Heart left ventricle (tissue), 16 donors: ENCODE data around the gene HECTD2. TPM values are rescaled to one million over a fixed set of nuclear protein-coding genes. Genes with fewer than 3 reads are reported as not detected.

Source experiments
- ATAC-seq, 4 donors: fragments of 200-7000 bp; cut with Tn5 transposase; one replicate each; pipeline ENCODE4 v1.9.1; 2020 to 2022; ENCODE audit warnings: moderate library complexity in 4 of 4, mild to moderate bottlenecking in 3 of 4, moderate number of reproducible peaks in 1 of 4
- DNase-seq, 5 donors: peaks; one replicate each; pipeline ENCODE4 v3.0.0-alpha.2; 2020
- H3K27ac ChIP-seq, 12 donors: fragments of 200-600 bp; sonication (generic) in 4 of 12; one replicate each; pipeline versions ENCODE4 v1.5.0 to v1.8.0; 2016 to 2022; ENCODE audit warnings: mild to moderate bottlenecking in 2 of 12
- H3K27me3 ChIP-seq, 9 donors: fragments of 200-600 bp; sonication (generic) in 2 of 9; one replicate each; pipeline versions ENCODE4 v1.5.1 to v1.8.0; 2016 to 2022; ENCODE audit warnings: mild to moderate bottlenecking in 3 of 9
- H3K36me3 ChIP-seq, 9 donors: fragments of 200-600 bp; sonication (generic) in 2 of 9; one replicate each; pipeline versions ENCODE4 v1.5.0 to v1.8.0; 2018 to 2022; ENCODE audit warnings: mild to moderate bottlenecking in 2 of 9
- H3K4me1 ChIP-seq, 12 donors: fragments of 200-600 bp; sonication (generic) in 4 of 12; one replicate each; pipeline versions ENCODE4 v1.5.0 to v1.8.0; 2016 to 2022; ENCODE audit warnings: mild to moderate bottlenecking in 3 of 12
- H3K4me3 ChIP-seq, 12 donors: fragments of 200-600 bp; sonication (generic) in 4 of 12; one replicate each; pipeline versions ENCODE4 v1.5.0 to v1.8.0; 2017 to 2022; ENCODE audit warnings: mild to moderate bottlenecking in 9 of 12, moderate library complexity in 4 of 12
- H3K9me3 ChIP-seq, 12 donors: fragments of 200-600 bp; sonication (generic) in 4 of 12; one replicate each; pipeline versions ENCODE4 v1.5.0 to v1.8.0; 2016 to 2022; ENCODE audit warnings: mild to moderate bottlenecking in 1 of 12
- POLR2A ChIP-seq, 2 donors: fragments of 450-650 bp; IDR thresholded peaks; one replicate each; pipeline ENCODE4 v1.6.1; 2017; ENCODE audit warnings: antibody characterized with exemption in 2 of 2, mild to moderate bottlenecking in 2 of 2, moderate library complexity in 2 of 2
- WGBS, 4 donors: extraction: QIAGEN DNeasy Blood & Tissue Kit in 2 of 4; methylation state at CpG; one replicate each; pipeline versions ENCODE4 v1.1.5 to v1.1.7; 2013 to 2018; 5-methylcytosine and 5-hydroxymethylcytosine counted together
- intact Hi-C, 10 donors: fragments of 100-400 bp; cut with DNase I; formaldehyde crosslinking; loops; one replicate each; pipeline versions ENCODE4 v1.11.1 to v1.14.2; 2022
- polyA plus RNA-seq, 2 donors: library from polyadenylated mRNA; stranded (reverse); fragments of 200-250 nt; gene quantifications; one replicate each; pipeline ENCODE4 v1.2.3, GENCODE V29; 2013
- total RNA-seq, 9 donors: library from RNA; depleted of rRNA in 2 of 9; stranded (reverse); fragments of >200 nt in 2 of 9; fragmentation: NEBNext Ultra II Directional in 3 of 9; extraction: Animal tissue kit (Norgen Biotek cat#: 25700) in 3 of 9; gene quantifications; one replicate each; pipeline versions ENCODE4 v1.1.0 to v1.2.4, GENCODE V29; 2016 to 2023
- TF ChIP-seq, protein P1 (sequence below), 12 donors: fragments of 200-600 bp; sonication (generic) in 4 of 12; IDR thresholded peaks; one replicate each; pipeline versions ENCODE4 v1.5.0 to v1.8.0; 2018 to 2022; ENCODE audit warnings: antibody characterized with exemption in 12 of 12, mild to moderate bottlenecking in 5 of 12
- donor health status: ischemic (EF 13 %, LVEDD 7.1; RV severe dilation, severe dysfunction).
- donor health status: healthy with polysubstance abuse.
- donor health status: DM: no; HTN: yes; CAD: no.
- donor health status: DM: no; HTN: no; CAD: no.
- donor health status: ischemic (EF 25% LVEDD 6.9; RV normal size, moderate dysfunction).
- donor health status: ischemic (EF 25% LVEDD 5.7; RV mildly dilated, moderate dysfunction).
- donor health status: healthy.
- donor health status: DM: yes; HTN: yes; CAD: no.
- donor health status: ischemic (EF 35%, LVEDD 5.7; RV mildly dilated, moderate dysfunction).
- donor health status: nonischemic (EF 11% LVEDD 7.7; RV severe dilation, severe dysfunction).
- donor health status: DM: yes; HTN: yes; CAD: no.
- donor health status: PGD.
- donor health status: ischemic (EF 29% LVEDD 5.4; RV normal size, mild dysfunction).
- donor health status: nonischemic (EF 23%, LVEDD 6.1; RV moderate dilation, normal function).

The HECTD2 gene
- total and polyA plus RNA-seq, 11 donors: 2.3 to 9.3 (median 4.1) TPM

DNA sequence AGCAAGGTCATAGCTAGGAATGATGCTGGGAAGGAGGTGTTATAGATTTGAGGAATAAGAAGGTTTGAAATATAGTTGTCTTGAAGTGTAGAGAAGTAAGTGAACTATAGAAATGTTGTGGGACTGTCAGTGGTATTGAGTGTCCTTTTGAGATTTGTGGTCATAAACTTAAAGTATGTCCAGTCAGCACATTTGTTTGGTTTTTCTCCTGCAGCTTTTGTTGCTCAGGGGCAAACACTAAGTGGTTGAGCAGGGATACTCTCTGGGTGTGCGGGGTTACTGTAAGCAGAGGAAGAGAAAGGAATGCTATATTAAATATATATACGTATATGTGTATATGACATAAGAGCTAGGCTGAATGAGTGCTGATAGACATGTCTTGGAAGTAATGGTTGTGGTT, 67.1 kb downstream of the HECTD2 start:
- ATAC-seq: no peak
- Histone ChIP-seq H3K27ac (no peak overlapping the region), H3K9me3 (no peaks in the 10 kb centered on the region), H3K36me3 (peaks cover 0 to 24% (median 0%) of the 10 kb centered on the region in 9 donors), H3K4me1 (no peaks in the 10 kb centered on the region), H3K27me3 (no peaks in the 10 kb centered on the region), H3K4me3 (no peak overlapping the region)
- no peak for DNase-seq
- intact Hi-C loops: no loop called here
- 91 to 99% (median 95%) methylated on average over 2 of the region's 2 CpGs for WGBS, 4 donors
- no peak for TF ChIP-seq POLR2A (IDR thresholded peaks at IDR 0.05)
- TF ChIP-seq, protein P1, sequence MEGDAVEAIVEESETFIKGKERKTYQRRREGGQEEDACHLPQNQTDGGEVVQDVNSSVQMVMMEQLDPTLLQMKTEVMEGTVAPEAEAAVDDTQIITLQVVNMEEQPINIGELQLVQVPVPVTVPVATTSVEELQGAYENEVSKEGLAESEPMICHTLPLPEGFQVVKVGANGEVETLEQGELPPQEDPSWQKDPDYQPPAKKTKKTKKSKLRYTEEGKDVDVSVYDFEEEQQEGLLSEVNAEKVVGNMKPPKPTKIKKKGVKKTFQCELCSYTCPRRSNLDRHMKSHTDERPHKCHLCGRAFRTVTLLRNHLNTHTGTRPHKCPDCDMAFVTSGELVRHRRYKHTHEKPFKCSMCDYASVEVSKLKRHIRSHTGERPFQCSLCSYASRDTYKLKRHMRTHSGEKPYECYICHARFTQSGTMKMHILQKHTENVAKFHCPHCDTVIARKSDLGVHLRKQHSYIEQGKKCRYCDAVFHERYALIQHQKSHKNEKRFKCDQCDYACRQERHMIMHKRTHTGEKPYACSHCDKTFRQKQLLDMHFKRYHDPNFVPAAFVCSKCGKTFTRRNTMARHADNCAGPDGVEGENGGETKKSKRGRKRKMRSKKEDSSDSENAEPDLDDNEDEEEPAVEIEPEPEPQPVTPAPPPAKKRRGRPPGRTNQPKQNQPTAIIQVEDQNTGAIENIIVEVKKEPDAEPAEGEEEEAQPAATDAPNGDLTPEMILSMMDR (IDR thresholded peaks at IDR 0.05): no peak

DNA sequence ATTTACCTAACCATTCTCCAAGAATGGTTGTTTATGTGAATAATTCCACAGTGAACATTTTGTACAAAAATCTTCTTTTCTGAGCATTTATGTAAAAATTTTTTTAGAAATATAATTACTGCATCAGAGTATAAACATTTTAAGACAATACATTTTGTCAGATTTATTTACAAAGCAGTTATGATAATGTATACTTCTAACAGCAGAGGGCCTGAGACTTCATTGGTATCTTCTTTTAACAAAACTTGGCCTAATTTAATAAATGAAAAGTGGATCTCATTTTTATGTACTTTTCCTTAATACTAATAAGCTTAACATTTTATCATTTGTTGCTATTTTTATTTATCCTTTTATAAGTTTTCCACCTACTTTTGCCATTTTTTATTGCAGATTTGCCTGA, 69.4 kb downstream of the HECTD2 start:
- Histone ChIP-seq H3K27ac (no peak overlapping the region), H3K4me3 (no peak overlapping the region), H3K4me1 (no peaks in the 10 kb centered on the region), H3K9me3 (no peaks in the 10 kb centered on the region), H3K27me3 (no peaks in the 10 kb centered on the region), H3K36me3 (peaks cover 0 to 48% (median 0%) of the 10 kb centered on the region in 9 donors)
- ATAC-seq: no peak
- intact Hi-C loops: no loop called here
- no peak for DNase-seq
- TF ChIP-seq, protein P1 (IDR thresholded peaks at IDR 0.05): no peak
- TF ChIP-seq POLR2A (IDR thresholded peaks at IDR 0.05): no peak

DNA sequence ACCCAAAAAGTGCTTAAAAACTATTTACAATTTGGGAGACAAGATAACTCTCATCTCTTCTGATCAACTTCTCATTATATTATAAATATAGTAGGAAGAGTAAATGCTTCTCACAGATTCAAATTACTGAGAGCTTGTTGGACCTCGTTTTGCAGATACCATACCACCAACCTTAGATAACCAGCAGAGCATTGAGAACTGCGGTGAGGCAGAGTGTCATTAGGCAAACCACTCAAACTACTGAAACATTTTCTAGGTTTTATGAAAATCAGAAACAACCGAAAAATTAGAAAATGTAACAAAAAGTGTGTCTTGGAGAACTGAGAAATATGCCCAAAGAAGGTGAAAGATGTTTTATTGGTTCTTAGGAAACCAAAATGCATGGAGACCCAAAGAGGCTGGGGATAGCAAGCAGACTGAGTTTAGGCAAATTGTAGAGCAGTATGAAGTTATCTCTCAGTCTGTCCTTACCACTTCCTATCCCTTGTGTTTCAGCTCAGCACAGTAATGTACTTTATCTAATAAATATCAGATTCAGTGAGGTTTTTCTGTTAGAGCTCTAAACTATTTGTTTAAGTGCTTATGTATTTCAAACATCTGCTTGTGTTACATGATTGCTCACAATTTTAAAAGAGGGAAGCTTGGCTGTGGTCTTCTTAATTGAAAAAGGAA, 77.9 kb downstream of the HECTD2 start:
- H3K27me3 ChIP-seq: no peaks in the 10 kb centered on the region
- DNase-seq (no peak), ATAC-seq (no peak)
- TF ChIP-seq, protein P1 (IDR thresholded peaks at IDR 0.05): no peak
- no peak for TF ChIP-seq POLR2A (IDR thresholded peaks at IDR 0.05)
- H3K27ac ChIP-seq: no peak overlapping the region
- intact Hi-C loops: no loop called here
- 82 to 89% (median 84%) methylated on average over 3 of the region's 3 CpGs for WGBS, 4 donors
- H3K9me3 ChIP-seq: no peaks in the 10 kb centered on the region
- H3K4me3 ChIP-seq: no peak overlapping the region
- peaks cover 0 to 57% (median 17%) of the 10 kb centered on the region in 9 donors for H3K36me3 ChIP-seq
- peaks cover 0 to 3% (median 0%) of the 10 kb centered on the region in 12 donors for H3K4me1 ChIP-seq

DNA sequence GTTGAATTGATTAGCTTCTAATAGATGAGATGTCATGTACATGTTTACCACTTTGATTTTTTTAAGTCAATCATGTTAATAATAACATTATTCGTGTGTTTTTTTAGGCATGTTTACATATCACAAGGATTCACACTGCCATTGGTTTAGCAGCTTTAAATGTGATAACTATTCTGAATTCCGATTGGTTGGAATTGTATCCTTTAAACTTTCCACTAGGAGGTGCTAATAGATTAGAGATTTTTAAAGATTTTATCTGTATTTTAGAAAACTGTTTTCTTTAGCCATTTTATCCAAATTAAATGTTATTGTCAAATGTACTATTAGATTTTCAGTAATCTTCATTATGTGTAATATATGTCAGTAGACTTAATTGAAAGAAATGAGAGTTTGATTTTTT, 83.2 kb downstream of the HECTD2 start:
- Histone ChIP-seq H3K27ac (no peak overlapping the region), H3K4me1 (peaks cover 0 to 3% (median 0%) of the 10 kb centered on the region in 12 donors), H3K9me3 (no peaks in the 10 kb centered on the region), H3K4me3 (no peak overlapping the region), H3K27me3 (no peaks in the 10 kb centered on the region), H3K36me3 (peaks cover 0 to 12% (median 0%) of the 10 kb centered on the region in 9 donors)
- ATAC-seq: no peak
- no peak for DNase-seq
- 27 to 60% (median 34%) methylated on average over 2 of the region's 2 CpGs for WGBS, 4 donors
- TF ChIP-seq, protein P1 (IDR thresholded peaks at IDR 0.05): peak; percentile 26 to 71 (median 58)
- no peak for TF ChIP-seq POLR2A (IDR thresholded peaks at IDR 0.05)
- intact Hi-C loops: loop anchor here in 8 of 10 donors (1.0 to 10.0 kb wide), 9 partner anchors 55 to 421 kb away; partner anchors contain the start of gene FGFBP3 (in 1 of the 8)
